HG03565 (cell line): ENCODE measurements around the gene MYO18A.

Source experiments
- ATAC-seq: cut with Tn5 transposase; IDR thresholded peaks from one replicate; pipeline ENCODE4 v1.9.1; 2021; ENCODE audit warnings: mild to moderate bottlenecking, moderate library complexity; ENCODE audit not compliant: unreplicated experiment

Gene MYO18A

GRCh38 chr17:29038085-29038795 is 142.0 kb downstream of the MYO18A start:
- ATAC-seq, result no peak

- ATAC-seq, result no peak
Observed at GRCh38 chr17:29037739-29038084, 142.5 kb downstream of the MYO18A start.

GRCh38 chr17:29036584-29036983 is 143.6 kb downstream of the MYO18A start:
- ATAC-seq, result no peak

DNA sequence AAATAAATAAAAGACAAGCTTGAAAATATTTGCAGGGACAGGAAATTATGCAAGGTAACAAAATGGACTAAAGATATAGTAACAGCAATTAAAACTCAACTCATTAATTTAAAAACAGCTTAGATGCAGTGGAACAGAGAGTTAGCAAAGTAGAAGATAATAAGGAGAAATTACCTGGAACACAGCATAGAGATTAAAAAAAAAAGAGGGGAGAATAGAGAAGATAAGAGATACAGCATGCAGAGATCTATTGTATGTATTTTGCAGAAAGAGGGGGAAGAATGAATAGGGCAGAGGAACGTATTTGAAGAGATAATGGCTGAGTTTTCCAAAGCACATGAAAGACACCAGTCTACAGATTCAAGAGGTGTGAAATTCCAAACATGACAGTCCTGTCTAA is 145.7 kb downstream of the MYO18A start:
- no peak for ATAC-seq

DNA sequence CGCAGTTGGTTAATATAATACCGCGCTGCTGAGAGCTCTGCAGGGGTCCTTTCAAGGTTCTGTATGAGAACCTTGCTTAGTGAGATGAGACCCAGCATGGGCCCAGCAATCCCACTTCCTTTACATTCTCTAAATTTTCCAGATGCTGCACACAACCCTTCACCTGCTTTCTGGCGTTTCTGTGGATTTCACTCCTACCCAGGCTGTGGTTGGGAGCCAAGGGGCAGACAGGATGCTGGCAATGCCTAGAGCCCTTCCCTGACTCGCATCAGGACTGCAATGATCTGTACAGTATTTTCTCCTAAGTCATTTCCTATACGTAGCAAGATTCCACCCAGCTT is 147.4 kb downstream of the MYO18A start:
- no peak for ATAC-seq

GRCh38 chr17:29032013-29032856 is 148.0 kb downstream of the MYO18A start:
- ATAC-seq, result no peak

GRCh38 chr17:29031488-29031887 is 148.7 kb downstream of the MYO18A start:
- no peak for ATAC-seq

DNA sequence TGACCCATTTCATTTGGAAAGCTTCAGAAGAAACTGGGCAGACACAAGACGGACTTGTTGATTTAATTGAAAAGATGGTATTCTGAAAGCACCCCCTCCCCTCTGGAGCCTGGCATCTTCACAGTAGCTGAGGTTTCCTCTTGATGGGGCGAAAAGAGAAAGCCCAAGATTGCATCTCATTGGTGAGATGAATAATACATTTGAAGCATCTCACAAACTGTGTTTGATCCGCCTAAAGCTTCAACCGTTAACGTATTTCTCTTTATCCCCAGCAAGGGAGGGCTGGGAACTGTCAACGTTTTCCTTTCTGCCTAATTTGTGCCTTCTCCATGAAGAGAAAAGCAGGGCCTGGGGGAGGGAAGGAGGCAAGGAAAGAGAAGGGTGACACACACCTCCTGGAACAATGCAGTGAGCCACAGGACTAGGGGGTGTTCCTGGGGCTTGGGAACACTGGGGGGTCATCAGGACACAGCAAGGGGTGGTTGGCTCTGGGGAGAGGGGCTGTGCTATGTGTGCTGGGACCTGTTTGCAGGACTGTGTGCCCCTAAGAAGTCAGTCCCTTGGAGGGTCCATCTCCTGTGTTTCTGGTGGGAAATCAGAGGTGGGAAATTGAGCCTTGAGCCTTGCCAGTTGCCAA is 155.8 kb downstream of the MYO18A start:
- ATAC-seq, result no peak

- no peak for ATAC-seq
Observed at GRCh38 chr17:29022074-29022473, 158.1 kb downstream of the MYO18A start.

- ATAC-seq, result no peak
Observed at GRCh38 chr17:29021226-29021625, 159.0 kb downstream of the MYO18A start.
